Measurements from ENCODE around the gene OR1M1. TPM values are rescaled to one million over a fixed set of nuclear protein-coding genes. Genes with fewer than 3 reads are reported as not detected.
A peak's percentile ranks its signal among the peaks of the same experiment; 100 is the strongest.
"Not testable (repeated sequence)": the region's sequence is repeated elsewhere in the genome, so short reads cannot be mapped to it uniquely, and the experiment has no call there.

OR1M1 gene
- total RNA-seq, 2 donors from 2014 or later, result not detected

DNA sequence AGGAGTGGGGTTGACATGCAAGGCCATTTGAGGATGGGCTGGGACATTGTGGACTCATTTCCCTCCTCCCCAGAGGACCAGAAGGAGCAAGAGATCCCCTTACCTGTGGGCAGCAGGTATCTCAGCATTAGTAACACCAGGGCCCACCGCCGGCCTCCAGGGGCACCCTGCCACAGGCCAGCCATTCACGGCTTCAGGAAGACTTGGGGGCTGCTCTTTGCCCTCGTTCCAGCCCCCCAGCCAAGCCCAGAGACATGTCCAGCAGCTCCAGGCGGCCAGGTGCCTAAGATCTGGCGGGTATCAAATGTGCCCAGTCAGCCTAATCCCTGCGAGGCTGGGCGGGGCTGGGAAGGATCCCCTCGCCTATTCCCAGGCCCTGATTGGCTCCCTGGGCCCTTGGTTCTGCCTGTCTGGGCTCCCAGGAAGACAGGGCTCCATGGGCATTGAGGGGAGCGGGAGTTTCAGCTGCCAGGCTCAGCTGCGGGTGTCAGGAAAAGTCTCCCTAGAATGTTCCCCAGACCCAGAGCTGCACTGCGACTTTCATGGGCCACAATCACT lies 21.3 kb upstream of the OR1M1 start:
- no peaks in the 10 kb centered on the region for H3K36me3 ChIP-seq
- no peak overlapping the region for H3K4me3 ChIP-seq
- no peak for DNase-seq (ENCODE audit: low spot score)
- TF ChIP-seq, protein P1, sequence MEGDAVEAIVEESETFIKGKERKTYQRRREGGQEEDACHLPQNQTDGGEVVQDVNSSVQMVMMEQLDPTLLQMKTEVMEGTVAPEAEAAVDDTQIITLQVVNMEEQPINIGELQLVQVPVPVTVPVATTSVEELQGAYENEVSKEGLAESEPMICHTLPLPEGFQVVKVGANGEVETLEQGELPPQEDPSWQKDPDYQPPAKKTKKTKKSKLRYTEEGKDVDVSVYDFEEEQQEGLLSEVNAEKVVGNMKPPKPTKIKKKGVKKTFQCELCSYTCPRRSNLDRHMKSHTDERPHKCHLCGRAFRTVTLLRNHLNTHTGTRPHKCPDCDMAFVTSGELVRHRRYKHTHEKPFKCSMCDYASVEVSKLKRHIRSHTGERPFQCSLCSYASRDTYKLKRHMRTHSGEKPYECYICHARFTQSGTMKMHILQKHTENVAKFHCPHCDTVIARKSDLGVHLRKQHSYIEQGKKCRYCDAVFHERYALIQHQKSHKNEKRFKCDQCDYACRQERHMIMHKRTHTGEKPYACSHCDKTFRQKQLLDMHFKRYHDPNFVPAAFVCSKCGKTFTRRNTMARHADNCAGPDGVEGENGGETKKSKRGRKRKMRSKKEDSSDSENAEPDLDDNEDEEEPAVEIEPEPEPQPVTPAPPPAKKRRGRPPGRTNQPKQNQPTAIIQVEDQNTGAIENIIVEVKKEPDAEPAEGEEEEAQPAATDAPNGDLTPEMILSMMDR (IDR thresholded peaks at IDR 0.05), result no peak
- H3K4me1 ChIP-seq, result no peaks in the 10 kb centered on the region
- H3K9me3 ChIP-seq, result no peaks in the 10 kb centered on the region
- H3K27ac ChIP-seq, result no peak overlapping the region
- H3K27me3 ChIP-seq, result no peaks in the 10 kb centered on the region

DNA sequence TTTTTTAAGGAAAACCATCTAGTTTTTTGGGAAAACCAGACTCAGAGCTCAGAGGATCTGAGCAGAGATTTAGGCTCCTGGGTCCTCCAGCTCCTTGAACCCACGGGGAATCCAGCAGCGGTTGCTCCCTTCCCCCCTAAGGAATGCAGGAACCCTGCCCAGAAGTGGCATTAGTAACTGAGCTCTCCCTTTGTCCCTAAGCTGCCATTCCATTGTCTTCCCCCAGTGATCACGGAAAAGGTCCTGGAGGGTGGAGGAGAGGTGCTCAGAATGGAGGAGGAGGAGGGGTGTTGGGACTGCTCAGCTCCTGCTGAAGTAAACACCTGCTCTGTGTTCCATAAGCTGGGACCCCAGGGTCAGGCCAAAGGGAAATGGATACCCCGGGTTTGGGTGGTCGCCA lies 16.8 kb upstream of the OR1M1 start:
- Histone ChIP-seq H3K4me1 (peaks cover 0 to 1% of the 10 kb centered on the region in 2 donors), H3K27me3 (no peaks in the 10 kb centered on the region), H3K27ac (no peak overlapping the region), H3K4me3 (no peak overlapping the region), H3K36me3 (no peaks in the 10 kb centered on the region), H3K9me3 (no peaks in the 10 kb centered on the region)
- TF ChIP-seq, protein P1 (IDR thresholded peaks at IDR 0.05), result no peak
- no peak for DNase-seq (ENCODE audit: low spot score)

GRCh38 chr19:9071720-9072119 lies 15.1 kb upstream of the OR1M1 start:
- H3K4me1 ChIP-seq; H3K27ac ChIP-seq; DNase-seq (ENCODE audit: low spot score); H3K27me3 ChIP-seq; H3K9me3 ChIP-seq; H3K4me3 ChIP-seq; H3K36me3 ChIP-seq: not testable (repeated sequence)

- H3K4me3 ChIP-seq, result no peak overlapping the region
- no peaks in the 10 kb centered on the region for H3K9me3 ChIP-seq
- no peak overlapping the region for H3K27ac ChIP-seq
- no peak for DNase-seq (ENCODE audit: low spot score)
- no peaks in the 10 kb centered on the region for H3K36me3 ChIP-seq
- peaks cover 0 to 10% of the 10 kb centered on the region in 2 donors for H3K4me1 ChIP-seq
- TF ChIP-seq, protein P1 (IDR thresholded peaks at IDR 0.05), result no peak
- H3K27me3 ChIP-seq, result no peaks in the 10 kb centered on the region
Observed at GRCh38 chr19:9073806-9074205, 13.1 kb upstream of the OR1M1 start.

- peak; percentile 73 for DNase-seq (ENCODE audit: low spot score)
- Histone ChIP-seq H3K27me3 (no peaks in the 10 kb centered on the region), H3K4me1 (peaks cover 0 to 10% of the 10 kb centered on the region in 2 donors), H3K4me3 (no peak overlapping the region), H3K36me3 (no peaks in the 10 kb centered on the region), H3K27ac (no peak overlapping the region), H3K9me3 (no peaks in the 10 kb centered on the region)
- TF ChIP-seq, protein P1 (IDR thresholded peaks at IDR 0.05), result no peak
Observed at GRCh38 chr19:9075064-9075949, 11.6 kb upstream of the OR1M1 start.

- TF ChIP-seq, protein P1 (IDR thresholded peaks at IDR 0.05), result no peak
- Histone ChIP-seq H3K27me3 (no peaks in the 10 kb centered on the region), H3K4me3 (no peak overlapping the region), H3K4me1 (peaks cover 0 to 10% of the 10 kb centered on the region in 2 donors), H3K9me3 (no peaks in the 10 kb centered on the region), H3K27ac (no peak overlapping the region), H3K36me3 (no peaks in the 10 kb centered on the region)
- DNase-seq (ENCODE audit: low spot score), result no peak
Observed at GRCh38 chr19:9076901-9077300, 10.0 kb upstream of the OR1M1 start.
